HG03442 (cell line): ENCODE data around the gene GOLGA8Q.
"Not testable (repeated sequence)": the region's sequence is repeated elsewhere in the genome, so short reads cannot be mapped to it uniquely, and the experiment has no call there.

Experiments
- ATAC-seq: cut with Tn5 transposase; IDR thresholded peaks from one replicate; pipeline ENCODE4 v1.9.1; 2021; ENCODE audit warnings: mild to moderate bottlenecking, moderate library complexity; ENCODE audit not compliant: unreplicated experiment

Gene GOLGA8Q

GRCh38 chr15:30551750-30552149 is at the start of gene GOLGA8Q:
GOLGA8Q (plus strand) TSS chr15:30552050; CDS start chr15:30552078, 28 bp downstream.
- ATAC-seq: not testable (repeated sequence)

- not testable (repeated sequence) for ATAC-seq
These were observed 48.7 kb upstream of the GOLGA8Q start for GRCh38 chr15:30502904-30503781.

- not testable (repeated sequence) for ATAC-seq
These were observed 47.5 kb upstream of the GOLGA8Q start for GRCh38 chr15:30504162-30504843.

GRCh38 chr15:30514545-30514944 is 37.3 kb upstream of the GOLGA8Q start:
- not testable (repeated sequence) for ATAC-seq

- ATAC-seq: not testable (repeated sequence)
These were observed 28.2 kb upstream of the GOLGA8Q start for GRCh38 chr15:30523453-30524243.

- not testable (repeated sequence) for ATAC-seq
These were observed 25.9 kb upstream of the GOLGA8Q start for GRCh38 chr15:30525912-30526311.

- ATAC-seq: not testable (repeated sequence)
These were observed 22.8 kb upstream of the GOLGA8Q start for GRCh38 chr15:30529049-30529448.

- ATAC-seq: not testable (repeated sequence)
These were observed 15.1 kb downstream of the GOLGA8Q start for GRCh38 chr15:30566949-30567348.

GRCh38 chr15:30573012-30573491 is 21.2 kb downstream of the GOLGA8Q start:
- ATAC-seq: not testable (repeated sequence)

GRCh38 chr15:30579394-30579970 is 27.6 kb downstream of the GOLGA8Q start:
- not testable (repeated sequence) for ATAC-seq

GRCh38 chr15:30580716-30581115 is 28.9 kb downstream of the GOLGA8Q start:
- ATAC-seq: not testable (repeated sequence)

- ATAC-seq: not testable (repeated sequence)
These were observed 47.1 kb downstream of the GOLGA8Q start for GRCh38 chr15:30598953-30599352.

GRCh38 chr15:30603796-30604195 is 51.9 kb downstream of the GOLGA8Q start, which contains the start of gene GOLGA8H:
GOLGA8H (plus strand) TSS chr15:30604028; CDS start chr15:30604126, 98 bp downstream.
- ATAC-seq: not testable (repeated sequence)
